Stomach (tissue), 4 donors: ENCODE measurements around the gene CR1L.
"Not testable (repeated sequence)": the region's sequence is repeated elsewhere in the genome, so short reads cannot be mapped to it uniquely, and the experiment has no call there.

Source experiments
- CTCF ChIP-seq, 7 experiments: fragments of 450-650 bp in 4 of 7; fragments of 200-600 bp in 3 of 7; sonication (generic) in 3 of 7; IDR thresholded peaks; one replicate each; pipeline ENCODE4 v1.5.1; 2016 to 2019; ENCODE audit warnings: antibody characterized with exemption in 7 of 7, control low read depth in 2 of 7, mild to moderate bottlenecking in 1 of 7
- POLR2AphosphoS5 ChIP-seq, 3 donors: sonication (generic); formaldehyde crosslinking; IDR thresholded peaks; one replicate each; pipeline ENCODE4 v1.6.1; 2016; ENCODE audit warnings: antibody characterized with exemption in 3 of 3

- not testable (repeated sequence) for TF ChIP-seq CTCF, POLR2AphosphoS5 (IDR thresholded peaks at IDR 0.05)
Observed at GRCh38 chr1:207751463-207751789, 106.5 kb downstream of the CR1L start.
